ENCODE measurements around the gene PTX3.

PTX3 gene

DNA sequence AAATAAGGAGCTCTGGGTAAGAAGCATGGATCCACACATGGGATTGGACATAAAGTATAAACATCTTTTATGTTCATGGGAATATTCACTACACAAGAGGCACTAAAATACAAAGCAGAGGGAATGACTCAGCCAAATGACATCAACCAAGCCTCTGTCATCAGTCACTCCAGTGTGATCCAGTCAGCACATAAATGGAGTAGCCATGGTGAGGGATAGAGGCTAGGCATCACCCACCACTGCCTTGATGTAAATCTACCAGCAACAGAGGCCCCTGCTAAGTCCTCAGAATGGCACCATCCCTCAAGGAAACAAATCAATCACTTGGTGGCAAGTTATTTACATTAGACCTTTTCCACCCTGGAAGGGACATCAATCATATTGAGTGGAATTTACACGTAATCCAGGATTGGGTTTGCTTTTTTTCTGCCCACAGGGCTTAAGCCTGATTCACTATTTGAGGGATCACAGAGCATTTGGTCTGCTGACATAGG lies 39.3 kb downstream of the PTX3 start:
- DNase-seq (ENCODE audit: low read depth), result no peak

- no peak for DNase-seq (ENCODE audit: low read depth)
These were observed 40.8 kb downstream of the PTX3 start for GRCh38 chr3:157477441-157477840.

- DNase-seq (ENCODE audit: low read depth), result no peak
These were observed 43.0 kb downstream of the PTX3 start for GRCh38 chr3:157479464-157480243.

DNA sequence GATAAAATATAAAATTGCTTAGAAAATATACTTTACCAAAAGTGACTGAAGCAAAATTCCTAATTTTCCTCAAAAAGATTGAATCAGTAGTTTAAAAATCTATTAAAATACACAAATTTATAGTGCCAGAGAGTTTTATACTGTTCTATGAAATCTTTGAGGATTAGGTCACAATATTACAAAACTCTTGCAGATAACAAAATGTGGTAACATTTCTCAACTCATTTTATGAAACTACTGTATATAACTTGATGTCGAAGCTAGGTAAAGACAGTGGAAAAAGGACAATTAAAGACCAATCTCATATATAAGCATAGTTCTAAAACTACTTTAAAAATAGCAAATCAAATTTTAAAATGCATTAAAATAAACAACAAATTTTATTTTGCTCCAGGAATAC lies 50.7 kb downstream of the PTX3 start:
- no peak for DNase-seq (ENCODE audit: low read depth)

- DNase-seq (ENCODE audit: low read depth), result no peak
These were observed 51.5 kb downstream of the PTX3 start for GRCh38 chr3:157488144-157488543.

GRCh38 chr3:157491136-157491535 lies 54.5 kb downstream of the PTX3 start:
- DNase-seq (ENCODE audit: low read depth), result no peak
